H9 (cell line): Measurements from ENCODE around the gene FAM76B. TPM values are rescaled to one million over a fixed set of nuclear protein-coding genes. Genes with fewer than 3 reads are reported as not detected.
A peak's percentile ranks its signal among the peaks of the same experiment; 100 is the strongest.

Experiments used
- DNase-seq: peaks from one replicate; pipeline ENCODE4 v3.0.0-alpha.2; 2017
- H2AFZ ChIP-seq: one replicate; pipeline ENCODE4 v1.6.1; 2013; ENCODE audit warnings: mild to moderate bottlenecking, low read length, control low read depth, moderate library complexity
- H2AK5ac ChIP-seq: 2 replicates; pipeline ENCODE4 v1.6.1; 2013; ENCODE audit warnings: low read length, control low read depth, mixed read lengths; ENCODE audit not compliant: insufficient read length
- H2BK120ac ChIP-seq: one replicate; pipeline ENCODE4 v1.6.1; 2013; ENCODE audit warnings: low read depth, mild to moderate bottlenecking, low read length, control low read depth, inconsistent platforms; ENCODE audit not compliant: poor library complexity, severe bottlenecking
- H2BK12ac ChIP-seq: 2 replicates; pipeline ENCODE4 v1.6.1; 2013; ENCODE audit warnings: low read length, control low read depth, mixed read lengths, low read depth; ENCODE audit not compliant: insufficient read length
- H2BK15ac ChIP-seq: 2 replicates; pipeline ENCODE4 v1.6.1; 2013; ENCODE audit warnings: low read depth, low read length, control low read depth
- H2BK20ac ChIP-seq: one replicate; pipeline ENCODE4 v1.6.1; 2013; ENCODE audit warnings: low read depth, mild to moderate bottlenecking, low read length, control low read depth, inconsistent platforms; ENCODE audit not compliant: poor library complexity, severe bottlenecking
- H2BK5ac ChIP-seq: 2 replicates; pipeline ENCODE4 v1.6.1; 2013; ENCODE audit warnings: low read length, control low read depth, mixed read lengths; ENCODE audit not compliant: insufficient read length
- H3K14ac ChIP-seq: 2 replicates; pipeline ENCODE4 v1.6.1; 2013; ENCODE audit warnings: low read length, control low read depth; ENCODE audit not compliant: insufficient read depth
- H3K18ac ChIP-seq: 2 replicates; pipeline ENCODE4 v1.6.1; 2013; ENCODE audit warnings: low read depth, mild to moderate bottlenecking, mixed read lengths, low read length, control low read depth; ENCODE audit not compliant: insufficient read length
- H3K23ac ChIP-seq: 2 replicates; pipeline ENCODE4 v1.6.1; 2013; ENCODE audit warnings: low read length, control low read depth, mixed read lengths, low read depth; ENCODE audit not compliant: insufficient read length
- H3K23me2 ChIP-seq: 2 replicates; pipeline ENCODE4 v1.6.1; 2013; ENCODE audit warnings: low read depth, mild to moderate bottlenecking, mixed read lengths, low read length, control low read depth; ENCODE audit not compliant: insufficient read length, poor library complexity, severe bottlenecking
- H3K27ac ChIP-seq: 2 replicates; pipeline ENCODE4 v1.5.1; 2013; ENCODE audit warnings: low read length, control low read depth, mixed read lengths, low read depth; ENCODE audit not compliant: insufficient read length
- H3K27me3 ChIP-seq: 2 replicates; pipeline ENCODE4 v1.6.1; 2013; ENCODE audit warnings: low read length, control low read depth, inconsistent platforms; ENCODE audit not compliant: insufficient read depth
- H3K4ac ChIP-seq: 2 replicates; pipeline ENCODE4 v1.6.1; 2013; ENCODE audit warnings: low read depth, mild to moderate bottlenecking, control low read depth, inconsistent platforms, low read length, moderate library complexity
- H3K4me1 ChIP-seq: 2 replicates; pipeline ENCODE4 v1.6.1; 2013; ENCODE audit warnings: low read length, control low read depth, inconsistent platforms; ENCODE audit not compliant: insufficient read depth
- H3K4me2 ChIP-seq: 2 replicates; pipeline ENCODE4 v1.6.1; 2013; ENCODE audit warnings: low read length, control low read depth, mixed read lengths; ENCODE audit not compliant: insufficient read length, insufficient read depth
- H3K56ac ChIP-seq: 2 replicates; pipeline ENCODE4 v1.6.1; 2013; ENCODE audit warnings: low read depth, mild to moderate bottlenecking, mixed read lengths, low read length, control low read depth; ENCODE audit not compliant: insufficient read length
- H3K79me1 ChIP-seq: 2 replicates; pipeline ENCODE4 v1.6.1; 2013; ENCODE audit warnings: low read depth, mild to moderate bottlenecking, moderate library complexity, low read length, control low read depth, inconsistent platforms; ENCODE audit not compliant: insufficient read depth, poor library complexity, severe bottlenecking
- H3K79me2 ChIP-seq: 2 replicates; pipeline ENCODE4 v1.6.1; 2013; ENCODE audit warnings: low read length, control low read depth, inconsistent platforms; ENCODE audit not compliant: insufficient read depth
- H3K9ac ChIP-seq: 2 replicates; pipeline ENCODE4 v1.6.1; 2013; ENCODE audit warnings: low read length, control low read depth, mixed read lengths; ENCODE audit not compliant: insufficient read length; ENCODE audit errors: extremely low read depth
- H3K9me3 ChIP-seq: one replicate; pipeline ENCODE4 v1.6.1; 2013; ENCODE audit warnings: low read depth, low read length, inconsistent platforms; ENCODE audit not compliant: control insufficient read depth
- H3T11ph ChIP-seq: one replicate; pipeline ENCODE4 v1.6.1; 2013; ENCODE audit warnings: mild to moderate bottlenecking, low read length, control low read depth, inconsistent platforms
- H4K20me1 ChIP-seq: one replicate; pipeline ENCODE4 v1.6.1; 2013; ENCODE audit not compliant: control insufficient read depth, insufficient read length, insufficient read depth
- H4K5ac ChIP-seq: 2 replicates; pipeline ENCODE4 v1.6.1; 2013; ENCODE audit warnings: low read depth, mild to moderate bottlenecking, mixed read lengths, low read length, control low read depth; ENCODE audit not compliant: insufficient read length
- H4K8ac ChIP-seq: replicated peaks from 2 replicates; pipeline ENCODE4 v1.6.1; 2013; ENCODE audit warnings: low read length, control low read depth, mixed read lengths, low read depth; ENCODE audit not compliant: insufficient read length
- H4K91ac ChIP-seq: 2 replicates; pipeline ENCODE4 v1.6.1; 2013; ENCODE audit warnings: low read depth, mild to moderate bottlenecking, moderate library complexity, mixed read lengths, low read length, control low read depth; ENCODE audit not compliant: insufficient read length
- H3K27ac Mint-ChIP-seq, 3 experiments: 2 replicates in 2 of 3; 3 replicates in 1 of 3; pipeline ENCODE4 v1.8.0; 2020 to 2021; ENCODE audit warnings: mixed read lengths in 3 of 3, mild to moderate bottlenecking in 1 of 3, moderate library complexity in 1 of 3
- H3K27me3 Mint-ChIP-seq: 2 replicates; pipeline ENCODE4 v1.8.0; 2021; ENCODE audit warnings: low read depth, mild to moderate bottlenecking, moderate library complexity, mixed read lengths
- H3K36me3 Mint-ChIP-seq, 3 experiments: 2 replicates in 2 of 3; 3 replicates in 1 of 3; pipeline ENCODE4 v1.8.0; 2020 to 2021; ENCODE audit warnings: low read depth in 3 of 3, mixed read lengths in 3 of 3; ENCODE audit not compliant: insufficient read depth in 1 of 3
- H3K4me1 Mint-ChIP-seq, 2 experiments: 2 replicates each; pipeline ENCODE4 v1.8.0; 2020; ENCODE audit warnings: mixed read lengths in 2 of 2
- H3K4me3 Mint-ChIP-seq, 2 experiments: 2 replicates in 1 of 2; 3 replicates in 1 of 2; pipeline ENCODE4 v1.8.0; 2020 to 2021; ENCODE audit warnings: mild to moderate bottlenecking in 2 of 2, mixed read lengths in 2 of 2, moderate library complexity in 1 of 2
- H3K9me3 Mint-ChIP-seq, 2 experiments: 2 replicates in 1 of 2; 3 replicates in 1 of 2; pipeline ENCODE4 v1.8.0; 2020; ENCODE audit warnings: mild to moderate bottlenecking in 2 of 2, mixed read lengths in 2 of 2, moderate library complexity in 1 of 2
- CTCF ChIP-seq: fragments of 200-600 bp; sonication (generic); conservative IDR thresholded peaks from 3 replicates; pipeline ENCODE4 v1.8.0; 2021; ENCODE audit warnings: antibody characterized with exemption, mild to moderate bottlenecking
- WGBS: extraction: QIAGEN DNeasy Blood & Tissue Kit; methylation state at CpG from one replicate; pipeline ENCODE4 v1.1.7; 2013; ENCODE audit warnings: missing lambda C conversion rate, low lambda C conversion rate, mixed read lengths; ENCODE audit not compliant: insufficient read length; ENCODE audit errors: extremely low coverage; 5-methylcytosine and 5-hydroxymethylcytosine counted together
- total RNA-seq: library from RNA; stranded (reverse); gene quantifications from 2 replicates; pipeline ENCODE4 v1.2.1, GENCODE V29; 2021

Gene FAM76B
- total RNA-seq, 1 experiment from 2014 or later: 31.5 TPM

GRCh38 chr11:95796501-95796900, 6.9 kb upstream of the FAM76B start:
- Histone ChIP-seq H3K4me2 (no peak overlapping the region), H4K8ac (no peak overlapping the region), H3K4ac (no peak overlapping the region), H2BK15ac (no peak overlapping the region), H2AK5ac (no peak overlapping the region), H4K91ac (no peak overlapping the region), H3K56ac (no peak overlapping the region), H3K23ac (no peak overlapping the region), H3K9me3 (no peaks in the 10 kb centered on the region), H3T11ph (no peak overlapping the region), H3K4me1 (no peaks in the 10 kb centered on the region), H2BK5ac (no peak overlapping the region), H2BK120ac (no peak overlapping the region), H2BK12ac (no peak overlapping the region), H3K14ac (no peak overlapping the region), H3K79me1 (no peaks in the 10 kb centered on the region), H3K79me2 (peaks cover 18% of the 10 kb centered on the region; the same call in 1 of the 2 replicates), H4K5ac (no peak overlapping the region), H3K18ac (no peak overlapping the region), H3K27ac (no peak overlapping the region), H2AFZ (no peak overlapping the region), H2BK20ac (no peak overlapping the region), H4K20me1 (no peaks in the 10 kb centered on the region), H3K9ac (no peak overlapping the region), H3K27me3 (no peaks in the 10 kb centered on the region), H3K23me2 (peaks cover 2% of the 10 kb centered on the region)
- TF ChIP-seq CTCF: no peak
- H3K36me3 Mint-ChIP-seq: peaks cover 16 to 23% (median 22%) of the 10 kb centered on the region in 3 experiments; a peak in 6 of 7 replicates
- H3K9me3 Mint-ChIP-seq: no peaks in the 10 kb centered on the region
- no peak overlapping the region for H3K4me3 Mint-ChIP-seq
- H3K27me3 Mint-ChIP-seq: no peaks in the 10 kb centered on the region
- H3K4me1 Mint-ChIP-seq: peaks cover 25 to 29% of the 10 kb centered on the region in 2 experiments
- peak overlapping the region in 1 of 3 experiments; percentile 60; a peak in 1 of 7 replicates for H3K27ac Mint-ChIP-seq
- no peak for DNase-seq
- WGBS: no CpG with 5 or more reads among the region's 4 CpGs
